ENCODE data around the gene ELP4.

The ELP4 gene

DNA sequence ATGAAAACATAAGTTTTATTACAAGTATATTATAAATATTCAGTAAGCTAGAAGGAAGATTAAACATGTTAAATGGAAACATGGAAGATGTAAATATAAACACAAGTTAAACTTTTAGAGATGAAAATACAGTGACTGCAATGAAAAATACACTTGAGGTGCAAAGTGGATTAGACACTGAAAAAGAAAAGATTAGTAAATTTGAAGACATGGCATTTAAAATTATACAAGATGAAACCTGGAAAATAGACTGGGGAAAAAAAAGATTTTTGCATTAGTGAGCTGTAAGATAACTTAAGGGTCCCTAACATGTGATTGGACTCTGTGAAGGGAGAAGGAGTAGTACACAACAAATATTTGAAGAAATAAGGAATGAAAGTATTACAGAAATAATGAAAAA lies 33.3 kb downstream of the ELP4 start:
- Histone ChIP-seq H3K4me3 (ENCODE audit: low read depth, low read length) (no peak overlapping the region), H3K9me3 (ENCODE audit: control insufficient read depth, insufficient read depth, low read depth, low read length) (no peaks in the 10 kb centered on the region), H3K4me1 (ENCODE audit: control insufficient read depth, insufficient read depth, low read length) (no peaks in the 10 kb centered on the region), H3K27ac (ENCODE audit: extremely low read depth, low read depth, low read length) (no peak overlapping the region), H3K36me3 (ENCODE audit: control insufficient read depth in 2 of 2, insufficient read depth in 1 of 2, low read length in 2 of 2) (peaks cover 0 to 11% of the 10 kb centered on the region in 2 experiments; a peak in 1 of 3 replicates)
- POLR2A ChIA-PET: no interaction called here
- CTCF ChIA-PET: interaction anchor here (0.7 kb wide), 1 partner anchor 331 kb away, joined by 3 read pairs; no protein-coding TSS in a partner anchor
- TF ChIP-seq, protein P1, sequence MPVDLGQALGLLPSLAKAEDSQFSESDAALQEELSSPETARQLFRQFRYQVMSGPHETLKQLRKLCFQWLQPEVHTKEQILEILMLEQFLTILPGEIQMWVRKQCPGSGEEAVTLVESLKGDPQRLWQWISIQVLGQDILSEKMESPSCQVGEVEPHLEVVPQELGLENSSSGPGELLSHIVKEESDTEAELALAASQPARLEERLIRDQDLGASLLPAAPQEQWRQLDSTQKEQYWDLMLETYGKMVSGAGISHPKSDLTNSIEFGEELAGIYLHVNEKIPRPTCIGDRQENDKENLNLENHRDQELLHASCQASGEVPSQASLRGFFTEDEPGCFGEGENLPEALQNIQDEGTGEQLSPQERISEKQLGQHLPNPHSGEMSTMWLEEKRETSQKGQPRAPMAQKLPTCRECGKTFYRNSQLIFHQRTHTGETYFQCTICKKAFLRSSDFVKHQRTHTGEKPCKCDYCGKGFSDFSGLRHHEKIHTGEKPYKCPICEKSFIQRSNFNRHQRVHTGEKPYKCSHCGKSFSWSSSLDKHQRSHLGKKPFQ (tag by site-specific recombination; IDR thresholded peaks at IDR 0.05): no peak
- no peak for TF ChIP-seq ZNF132 (tag by site-specific recombination; IDR thresholded peaks at IDR 0.05; ENCODE audit: borderline replicate concordance)
- no peak for TF ChIP-seq ZNF19 (tag by site-specific recombination; IDR thresholded peaks at IDR 0.05; ENCODE audit: low read depth)
- no peak for TF ChIP-seq ZSCAN30 (tag by site-specific recombination; IDR thresholded peaks at IDR 0.05)
- TF ChIP-seq ZNF311 (tag by site-specific recombination; IDR thresholded peaks at IDR 0.05; ENCODE audit: borderline replicate concordance): no peak
- TF ChIP-seq, protein P2, sequence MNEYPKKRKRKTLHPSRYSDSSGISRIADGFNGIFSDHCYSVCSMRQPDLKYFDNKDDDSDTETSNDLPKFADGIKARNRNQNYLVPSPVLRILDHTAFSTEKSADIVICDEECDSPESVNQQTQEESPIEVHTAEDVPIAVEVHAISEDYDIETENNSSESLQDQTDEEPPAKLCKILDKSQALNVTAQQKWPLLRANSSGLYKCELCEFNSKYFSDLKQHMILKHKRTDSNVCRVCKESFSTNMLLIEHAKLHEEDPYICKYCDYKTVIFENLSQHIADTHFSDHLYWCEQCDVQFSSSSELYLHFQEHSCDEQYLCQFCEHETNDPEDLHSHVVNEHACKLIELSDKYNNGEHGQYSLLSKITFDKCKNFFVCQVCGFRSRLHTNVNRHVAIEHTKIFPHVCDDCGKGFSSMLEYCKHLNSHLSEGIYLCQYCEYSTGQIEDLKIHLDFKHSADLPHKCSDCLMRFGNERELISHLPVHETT (tag by site-specific recombination; IDR thresholded peaks at IDR 0.05): no peak
- TF ChIP-seq OSR2 (tag by site-specific recombination; IDR thresholded peaks at IDR 0.05): no peak
- TF ChIP-seq ZNF624 (tag by site-specific recombination; IDR thresholded peaks at IDR 0.05): no peak
- TF ChIP-seq KLF10 (tag by site-specific recombination; IDR thresholded peaks at IDR 0.05): no peak
- TF ChIP-seq GLI2 (tag by site-specific recombination; IDR thresholded peaks at IDR 0.05; ENCODE audit: borderline replicate concordance, low read depth): no peak
- no peak for TF ChIP-seq ZNF837 (tag by site-specific recombination; IDR thresholded peaks at IDR 0.05)
- TF ChIP-seq, protein P3, sequence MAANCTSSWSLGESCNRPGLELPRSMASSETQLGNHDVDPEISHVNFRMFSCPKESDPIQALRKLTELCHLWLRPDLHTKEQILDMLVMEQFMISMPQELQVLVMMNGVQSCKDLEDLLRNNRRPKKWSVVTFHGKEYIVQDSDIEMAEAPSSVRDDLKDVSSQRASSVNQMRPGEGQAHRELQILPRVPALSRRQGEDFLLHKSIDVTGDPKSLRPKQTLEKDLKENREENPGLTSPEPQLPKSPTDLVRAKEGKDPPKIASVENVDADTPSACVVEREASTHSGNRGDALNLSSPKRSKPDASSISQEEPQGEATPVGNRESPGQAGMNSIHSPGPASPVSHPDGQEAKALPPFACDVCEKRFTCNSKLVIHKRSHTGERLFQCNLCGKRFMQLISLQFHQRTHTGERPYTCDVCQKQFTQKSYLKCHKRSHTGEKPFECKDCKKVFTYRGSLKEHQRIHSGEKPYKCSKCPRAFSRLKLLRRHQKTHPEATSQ (tag by site-specific recombination; IDR thresholded peaks at IDR 0.05): no peak
- no peak for TF ChIP-seq ZNF354C (tag by site-specific recombination; IDR thresholded peaks at IDR 0.05; ENCODE audit: borderline replicate concordance, low read depth)
- TF ChIP-seq WT1 (tag by site-specific recombination; IDR thresholded peaks at IDR 0.05): no peak
- TF ChIP-seq ZBTB21 (tag by site-specific recombination; IDR thresholded peaks at IDR 0.05): no peak
- no peak for TF ChIP-seq ZNF155 (tag by site-specific recombination; IDR thresholded peaks at IDR 0.05)

DNA sequence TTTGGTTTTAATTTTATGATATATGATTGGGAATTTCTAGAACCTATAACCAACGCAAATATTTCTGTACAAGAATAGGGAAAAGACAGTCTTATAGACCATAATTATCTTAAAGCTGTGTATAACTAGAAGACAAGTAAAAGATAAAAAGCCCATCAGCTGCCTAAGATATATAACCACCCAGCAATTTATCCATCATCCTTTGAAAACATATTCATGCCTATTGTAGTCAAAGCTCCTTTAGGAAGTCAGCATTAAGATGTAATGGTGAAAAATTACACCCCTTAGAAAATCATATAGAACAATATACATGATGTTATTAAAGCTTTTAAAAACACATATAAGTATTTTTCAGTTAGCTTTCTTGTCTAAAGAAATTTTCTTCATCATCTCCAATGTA lies 46.4 kb downstream of the ELP4 start:
- CTCF ChIA-PET: no interaction called here
- no peaks in the 10 kb centered on the region for H3K4me1 ChIP-seq (ENCODE audit: control insufficient read depth, insufficient read depth, low read length)

More for the DNA sequence above, 46.4 kb downstream of the ELP4 start:
- POLR2A ChIA-PET: no interaction called here
- no peak overlapping the region for H3K4me3 ChIP-seq (ENCODE audit: low read depth, low read length)
- no peaks in the 10 kb centered on the region for H3K36me3 ChIP-seq (ENCODE audit: control insufficient read depth in 2 of 2, insufficient read depth in 1 of 2, low read length in 2 of 2)
- H3K9me3 ChIP-seq (ENCODE audit: control insufficient read depth, insufficient read depth, low read depth, low read length): no peaks in the 10 kb centered on the region
- H3K27ac ChIP-seq (ENCODE audit: extremely low read depth, low read depth, low read length): no peak overlapping the region
- TF ChIP-seq, protein P4, sequence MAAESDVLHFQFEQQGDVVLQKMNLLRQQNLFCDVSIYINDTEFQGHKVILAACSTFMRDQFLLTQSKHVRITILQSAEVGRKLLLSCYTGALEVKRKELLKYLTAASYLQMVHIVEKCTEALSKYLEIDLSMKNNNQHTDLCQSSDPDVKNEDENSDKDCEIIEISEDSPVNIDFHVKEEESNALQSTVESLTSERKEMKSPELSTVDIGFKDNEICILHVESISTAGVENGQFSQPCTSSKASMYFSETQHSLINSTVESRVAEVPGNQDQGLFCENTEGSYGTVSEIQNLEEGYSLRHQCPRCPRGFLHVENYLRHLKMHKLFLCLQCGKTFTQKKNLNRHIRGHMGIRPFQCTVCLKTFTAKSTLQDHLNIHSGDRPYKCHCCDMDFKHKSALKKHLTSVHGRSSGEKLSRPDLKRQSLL (tag by site-specific recombination; IDR thresholded peaks at IDR 0.05): no peak
- no peak for TF ChIP-seq ZNF701 (tag by site-specific recombination; IDR thresholded peaks at IDR 0.05)
- no peak for TF ChIP-seq YY1 (tag by site-specific recombination; IDR thresholded peaks at IDR 0.05)
- TF ChIP-seq OSR2 (tag by site-specific recombination; IDR thresholded peaks at IDR 0.05): no peak
- TF ChIP-seq, protein P5, sequence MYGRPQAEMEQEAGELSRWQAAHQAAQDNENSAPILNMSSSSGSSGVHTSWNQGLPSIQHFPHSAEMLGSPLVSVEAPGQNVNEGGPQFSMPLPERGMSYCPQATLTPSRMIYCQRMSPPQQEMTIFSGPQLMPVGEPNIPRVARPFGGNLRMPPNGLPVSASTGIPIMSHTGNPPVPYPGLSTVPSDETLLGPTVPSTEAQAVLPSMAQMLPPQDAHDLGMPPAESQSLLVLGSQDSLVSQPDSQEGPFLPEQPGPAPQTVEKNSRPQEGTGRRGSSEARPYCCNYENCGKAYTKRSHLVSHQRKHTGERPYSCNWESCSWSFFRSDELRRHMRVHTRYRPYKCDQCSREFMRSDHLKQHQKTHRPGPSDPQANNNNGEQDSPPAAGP (tag by site-specific recombination; IDR thresholded peaks at IDR 0.05): no peak
- TF ChIP-seq KLF1 (tag by site-specific recombination; IDR thresholded peaks at IDR 0.05): no peak
- no peak for TF ChIP-seq ZNF654 (tag by site-specific recombination; IDR thresholded peaks at IDR 0.05; ENCODE audit: low read depth)
- TF ChIP-seq ZNF560 (tag by site-specific recombination; IDR thresholded peaks at IDR 0.05; ENCODE audit: borderline replicate concordance): no peak

Data from HEK293 (cell line).